ENCODE data around the gene PLEKHA5.

PLEKHA5 gene

GRCh38 chr12:19150273-19150900 lies 20.9 kb downstream of the PLEKHA5 start:
- no peak overlapping the region for H3K4me3 ChIP-seq (replicated peaks; ENCODE audit: low read depth, low read length)
- DNase-seq (ENCODE audit: low read depth): peak; percentile 38
- no peak for TF ChIP-seq CTCF (IDR thresholded peaks at IDR 0.05; ENCODE audit: low read length, missing control alignments)

- TF ChIP-seq CTCF (IDR thresholded peaks at IDR 0.05; ENCODE audit: low read length, missing control alignments): no peak
- no peak overlapping the region for H3K4me3 ChIP-seq (replicated peaks; ENCODE audit: low read depth, low read length)
- no peak for DNase-seq (ENCODE audit: low read depth)
Measured at GRCh38 chr12:19151298-19151697, 21.8 kb downstream of the PLEKHA5 start.

- DNase-seq (ENCODE audit: low read depth): no peak
- no peak for TF ChIP-seq CTCF (IDR thresholded peaks at IDR 0.05; ENCODE audit: low read length, missing control alignments)
- H3K4me3 ChIP-seq (replicated peaks; ENCODE audit: low read depth, low read length): no peak overlapping the region
Measured at GRCh38 chr12:19153396-19153795, 23.9 kb downstream of the PLEKHA5 start.

- TF ChIP-seq CTCF (IDR thresholded peaks at IDR 0.05; ENCODE audit: low read length, missing control alignments): no peak
- H3K4me3 ChIP-seq (replicated peaks; ENCODE audit: low read depth, low read length): no peak overlapping the region
- no peak for DNase-seq (ENCODE audit: low read depth)
Measured at GRCh38 chr12:19154686-19155085, 25.2 kb downstream of the PLEKHA5 start.

- no peak overlapping the region for H3K4me3 ChIP-seq (replicated peaks; ENCODE audit: low read depth, low read length)
- DNase-seq (ENCODE audit: low read depth): no peak
- TF ChIP-seq CTCF (IDR thresholded peaks at IDR 0.05; ENCODE audit: low read length, missing control alignments): no peak
Measured at GRCh38 chr12:19155981-19156734, 26.6 kb downstream of the PLEKHA5 start.

GRCh38 chr12:19158923-19159322 lies 29.4 kb downstream of the PLEKHA5 start:
- DNase-seq (ENCODE audit: low read depth): peak; percentile 70
- no peak overlapping the region for H3K4me3 ChIP-seq (replicated peaks; ENCODE audit: low read depth, low read length)
- no peak for TF ChIP-seq CTCF (IDR thresholded peaks at IDR 0.05; ENCODE audit: low read length, missing control alignments)
